A673 (cell line): ENCODE data around the gene LCE7A.

Experiments
- CTCF ChIP-seq: fragments of 300-800, 200-600 bp; sonication (generic); conservative IDR thresholded peaks from 2 replicates; pipeline ENCODE4 v1.5.1; 2017; ENCODE audit warnings: low read depth, mild to moderate bottlenecking, antibody characterized with exemption, low read length, moderate library complexity, mixed read lengths
- EZH2 ChIP-seq: fragments of 200-600 bp; sonication (generic); IDR thresholded peaks from 2 replicates; pipeline ENCODE4 v1.6.1; 2017; ENCODE audit warnings: borderline replicate concordance, low read depth, mild to moderate bottlenecking, mixed read lengths, antibody characterized with exemption, low read length; ENCODE audit not compliant: poor library complexity, severe bottlenecking

GRCh38 chr1:152871731-152872126, 11.9 kb downstream of the LCE7A start:
- no peak for TF ChIP-seq EZH2
- TF ChIP-seq CTCF, result no peak
